Measurements from ENCODE around the gene USP49.

DNA sequence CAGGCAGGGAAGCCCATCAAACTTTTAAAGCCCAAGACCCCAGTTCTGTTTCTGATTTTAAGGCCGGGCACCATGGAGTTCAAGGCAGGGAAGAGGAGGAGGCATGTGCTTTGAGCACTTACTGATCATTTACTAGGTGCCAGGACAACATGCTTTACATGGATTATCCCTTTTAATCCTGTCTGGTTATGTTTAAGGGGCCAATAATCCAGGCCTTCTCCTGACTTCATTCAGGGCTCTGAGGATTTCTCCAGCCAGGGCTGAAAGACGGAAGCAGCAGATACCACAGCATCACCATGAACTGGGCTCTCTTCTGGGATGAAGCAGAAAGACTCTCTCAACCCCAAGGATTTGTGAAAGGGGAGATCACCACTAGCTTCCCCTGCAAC is 42.3 kb upstream of the USP49 start:
- no peak for TF ChIP-seq POLR2A (IDR thresholded peaks at IDR 0.05; ENCODE audit: low read depth, low read length)
- TF ChIP-seq ZNF217 (IDR thresholded peaks at IDR 0.05), result no peak

Measured in GM12878 (cell line).